Testis (tissue), 2 donors: ENCODE measurements around the gene LIMK2.

Source experiments
- CTCF ChIP-seq, 3 experiments: fragments of 450-650 bp in 2 of 3; fragments of 200-600 bp in 1 of 3; sonication (generic) in 1 of 3; IDR thresholded peaks; one replicate each; pipeline ENCODE4 v1.5.1; 2016 to 2019; ENCODE audit warnings: antibody characterized with exemption in 3 of 3, mild to moderate bottlenecking in 2 of 3, moderate library complexity in 1 of 3
- POLR2A ChIP-seq: fragments of 450-650 bp; IDR thresholded peaks from one replicate; pipeline ENCODE4 v1.6.1; 2017; ENCODE audit warnings: antibody characterized with exemption, mild to moderate bottlenecking, moderate library complexity

DNA sequence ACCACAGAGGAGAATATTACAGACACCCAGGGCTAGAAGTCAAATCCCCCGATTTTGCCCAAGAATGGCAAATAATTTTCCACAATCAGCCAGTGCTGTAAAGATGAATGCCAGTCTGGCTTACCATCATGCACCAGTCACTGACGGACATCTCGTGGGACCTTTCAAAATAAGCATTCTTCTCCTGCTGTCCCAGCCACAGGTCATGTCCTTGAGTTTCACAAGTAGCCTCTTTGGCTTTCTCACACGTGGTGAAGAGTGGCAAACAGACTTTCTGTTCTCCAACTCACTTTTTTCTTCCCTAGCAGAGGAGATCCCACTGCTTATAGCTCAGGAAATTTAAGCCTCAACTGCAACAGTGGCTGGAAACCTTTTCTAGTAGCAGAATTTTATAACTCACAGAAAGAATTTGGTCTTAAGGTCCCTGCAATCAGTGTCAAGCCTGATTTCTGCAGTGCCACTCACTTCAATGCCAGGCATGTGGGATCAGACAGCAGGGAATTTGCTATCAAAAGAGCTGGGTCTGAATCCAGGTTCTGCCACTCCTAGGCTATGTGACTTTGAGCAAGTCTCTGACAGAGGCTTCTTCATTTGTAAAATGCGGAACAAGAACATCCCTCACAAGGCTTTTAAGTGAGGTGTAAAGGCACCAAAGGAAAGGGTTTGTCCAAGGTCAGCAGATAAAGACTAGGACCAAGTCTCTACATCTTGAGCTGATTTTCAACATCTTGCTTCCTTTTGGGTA is 76.6 kb downstream of the LIMK2 start:
- TF ChIP-seq POLR2A (no peak), CTCF (IDR thresholded peaks at IDR 0.05) (no peak)
